ENCODE measurements around the gene NMUR1.

GRCh38 chr2:231545105-231545902, 15.1 kb upstream of the NMUR1 start:
- TF ChIP-seq CTCF (optimal IDR thresholded peaks at IDR 0.05 in 1 of 3, IDR thresholded peaks at IDR 0.05 in 1 of 3, conservative IDR thresholded peaks at IDR 0.05 in 1 of 3; ENCODE audit: extremely low read depth in 1 of 3, insufficient read depth in 2 of 3, low read length in 3 of 3) (no peak), EZH2 (IDR thresholded peaks at IDR 0.05; ENCODE audit: low read length) (no peak)

Data from keratinocyte (primary cell).